GM12892 (cell line): ENCODE measurements around the gene TFAP2A.

Experiments
- POLR2A ChIP-seq: IDR thresholded peaks from 2 replicates; pipeline ENCODE4 v1.6.1; 2011; ENCODE audit warnings: low read depth, low read length, control low read depth
- TAF1 ChIP-seq: IDR thresholded peaks from 2 replicates; pipeline ENCODE4 v1.6.1; 2011; ENCODE audit warnings: low read depth, mild to moderate bottlenecking, control low read depth, low read length, borderline replicate concordance

DNA sequence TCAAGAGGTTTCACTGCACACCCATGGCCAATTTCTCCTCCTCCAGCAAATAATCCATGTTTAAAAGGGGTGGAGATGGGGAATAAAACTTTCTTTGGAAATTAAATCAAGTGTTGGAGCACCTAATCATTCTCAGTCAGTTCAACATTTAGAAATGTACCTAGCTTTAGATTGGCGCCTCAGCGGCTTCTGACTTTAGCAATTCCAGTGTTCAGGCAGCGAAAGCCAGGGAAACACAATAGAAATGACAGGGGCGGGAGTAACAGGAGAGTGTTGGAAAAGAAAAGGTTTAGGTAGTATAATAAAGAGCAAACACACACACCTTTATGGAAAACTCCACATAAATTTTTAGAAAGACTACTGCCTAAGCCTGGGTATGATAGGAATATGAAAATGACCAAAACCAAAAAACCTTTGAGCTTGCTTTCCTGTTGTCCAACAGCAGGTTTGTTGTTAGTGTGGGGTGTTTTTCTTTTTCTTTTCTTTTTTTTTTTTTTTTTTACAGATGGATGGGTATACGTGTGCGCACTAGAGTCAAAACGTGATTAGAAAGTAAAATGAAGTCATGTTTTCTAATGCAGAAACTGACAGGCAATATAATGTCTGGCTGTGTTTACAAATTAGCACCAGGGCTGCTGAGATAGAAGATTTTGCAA is 7.7 kb downstream of the TFAP2A start:
- TF ChIP-seq POLR2A: no peak
- TF ChIP-seq TAF1: no peak
